HepG2 (cell line): Measurements from ENCODE around the gene NCAPD2. TPM values are rescaled to one million over a fixed set of nuclear protein-coding genes. Genes with fewer than 3 reads are reported as not detected.

ENCODE experiments used
- ATF7-NPFF ChIP-seq: sonication (generic); formaldehyde crosslinking; IDR thresholded peaks from 2 replicates; pipeline ENCODE4 v1.8.1; 2023; ENCODE audit warnings: mild to moderate bottlenecking, low read depth, missing genetic modification reagents, moderate library complexity
- CHCHD3 ChIP-seq: sonication (generic); formaldehyde crosslinking; IDR thresholded peaks from 2 replicates; pipeline ENCODE4 v1.8.0; 2022; ENCODE audit warnings: mild to moderate bottlenecking, missing genetic modification reagents, moderate library complexity
- ELK4 ChIP-seq: sonication (generic); formaldehyde crosslinking; IDR thresholded peaks from 2 replicates; pipeline ENCODE4 v1.9.0; 2021; ENCODE audit warnings: missing genetic modification reagents, borderline replicate concordance
- HMG20B ChIP-seq: conservative IDR thresholded peaks from 2 replicates; pipeline ENCODE4 v1.6.1; 2016; ENCODE audit warnings: missing genetic modification reagents, missing compliant biosample characterization
- MEIS1 ChIP-seq: sonication (generic); formaldehyde crosslinking; IDR thresholded peaks from 2 replicates; pipeline ENCODE4 v1.9.0; 2021; ENCODE audit warnings: mild to moderate bottlenecking, missing genetic modification reagents, moderate library complexity, borderline replicate concordance
- POLR2AphosphoS5 ChIP-seq: IDR thresholded peaks from 2 replicates; pipeline ENCODE4 v1.6.1; 2012; ENCODE audit warnings: low read depth, low read length
- RAD21 ChIP-seq: fragments of 450-650 bp; formaldehyde crosslinking; IDR thresholded peaks from 2 replicates; pipeline ENCODE4 v1.5.0; 2020; ENCODE audit warnings: mild to moderate bottlenecking
- RARG ChIP-seq: sonication (generic); formaldehyde crosslinking; IDR thresholded peaks from 2 replicates; pipeline ENCODE4 v1.4.0; 2020; ENCODE audit warnings: low read depth, mild to moderate bottlenecking, missing genetic modification reagents
- RCOR2 ChIP-seq: IDR thresholded peaks from 2 replicates; pipeline ENCODE4 v1.6.1; 2016; ENCODE audit warnings: missing biosample characterization, missing genetic modification reagents
- RERE ChIP-seq: IDR thresholded peaks from 2 replicates; pipeline ENCODE4 v1.6.1; 2016; ENCODE audit warnings: low read depth, missing genetic modification reagents, missing compliant biosample characterization
- RORA ChIP-seq: sonication (generic); formaldehyde crosslinking; IDR thresholded peaks from 2 replicates; pipeline ENCODE4 v1.5.0; 2020; ENCODE audit warnings: mild to moderate bottlenecking, missing genetic modification reagents, moderate library complexity
- TARDBP ChIP-seq: sonication (generic); formaldehyde crosslinking; IDR thresholded peaks from 2 replicates; pipeline ENCODE4 v1.8.0; 2022; ENCODE audit warnings: mild to moderate bottlenecking, missing genetic modification reagents
- TP53 ChIP-seq: sonication (generic); formaldehyde crosslinking; conservative IDR thresholded peaks from 2 replicates; pipeline ENCODE4 v1.4.0; 2020; ENCODE audit warnings: missing genetic modification reagents
- ZNF329 ChIP-seq: sonication (generic); formaldehyde crosslinking; IDR thresholded peaks from 2 replicates; pipeline ENCODE4 v1.9.0; 2021; ENCODE audit warnings: low read depth, mild to moderate bottlenecking, missing genetic modification reagents
- ZNF614 ChIP-seq: IDR thresholded peaks from 2 replicates; pipeline ENCODE4 v1.6.1; 2018; ENCODE audit warnings: missing biosample characterization, missing genetic modification reagents, inconsistent platforms, borderline replicate concordance
- ZNF660 ChIP-seq: sonication (generic); formaldehyde crosslinking; IDR thresholded peaks from 2 replicates; pipeline ENCODE4 v1.5.1; 2020; ENCODE audit warnings: mild to moderate bottlenecking, low read depth, missing genetic modification reagents, borderline replicate concordance
- ZNF766 ChIP-seq: sonication (generic); formaldehyde crosslinking; IDR thresholded peaks from 2 replicates; pipeline ENCODE4 v1.5.0; 2020; ENCODE audit warnings: missing genetic modification reagents, borderline replicate concordance
- ZNF770 ChIP-seq: sonication (generic); formaldehyde crosslinking; IDR thresholded peaks from 2 replicates; pipeline ENCODE4 v1.5.0; 2020; ENCODE audit warnings: mild to moderate bottlenecking, missing genetic modification reagents
- ZNF781 ChIP-seq: sonication (generic); formaldehyde crosslinking; IDR thresholded peaks from 2 replicates; pipeline ENCODE4 v1.5.1; 2020; ENCODE audit warnings: borderline replicate concordance, mild to moderate bottlenecking, missing genetic modification reagents; ENCODE audit errors: not compliant biosample characterization
- ZNF788 ChIP-seq: sonication (generic); formaldehyde crosslinking; IDR thresholded peaks from 2 replicates; pipeline ENCODE4 v1.5.0; 2020; ENCODE audit warnings: mild to moderate bottlenecking, missing genetic modification reagents, borderline replicate concordance
- polyA plus RNA-seq, 8 experiments: library from polyadenylated mRNA; depleted of rRNA in 3 of 8; stranded (reverse) in 7 of 8; unstranded in 1 of 8; fragments of >200 nt; fragmentation: Illumina TruSeq in 4 of 8; extraction: Trizol in 4 of 8; gene quantifications; 2 replicates each; pipeline versions ENCODE4 v1.2.1 to v1.2.3, GENCODE V29; 2011 to 2016; ENCODE audit warnings: low read depth in 4 of 8, missing spikeins in 1 of 8, mixed read lengths in 1 of 8; ENCODE audit not compliant: insufficient read depth in 1 of 8
- total RNA-seq, 5 experiments: library from RNA; depleted of rRNA; stranded (reverse); fragments of >200 nt; fragmentation: Illumina TruSeq; extraction: Trizol; gene quantifications; 2 replicates each; pipeline ENCODE4 v1.2.3, GENCODE V29; 2016; ENCODE audit warnings: low read depth in 1 of 5
- TF ChIP-seq, protein P1 (sequence below): sonication (generic); formaldehyde crosslinking; IDR thresholded peaks from 2 replicates; pipeline ENCODE4 v1.4.0; 2020; ENCODE audit warnings: mild to moderate bottlenecking, low read depth, missing genetic modification reagents

Gene NCAPD2
- total and polyA plus RNA-seq, 2 of the 13 experiments (the other 11 are each of a cell fraction or from before 2014, with no cell fraction given), result 51.1 to 65.6 TPM

DNA sequence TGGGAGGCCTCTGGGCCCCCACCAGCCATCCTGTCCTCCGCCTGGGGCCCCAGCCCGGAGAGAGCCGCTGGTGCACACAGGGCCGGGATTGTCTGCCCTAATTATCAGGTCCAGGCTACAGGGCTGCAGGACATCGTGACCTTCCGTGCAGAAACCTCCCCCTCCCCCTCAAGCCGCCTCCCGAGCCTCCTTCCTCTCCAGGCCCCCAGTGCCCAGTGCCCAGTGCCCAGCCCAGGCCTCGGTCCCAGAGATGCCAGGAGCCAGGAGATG, 39.7 kb downstream of the NCAPD2 start (continued):
- TF ChIP-seq RARG, result no peak; the same call in 1 of the 2 replicates
- TF ChIP-seq RAD21, result no peak
- no peak for TF ChIP-seq ELK4 (CRISPR knock-in tag)
- TF ChIP-seq MEIS1 (CRISPR knock-in tag), result no peak; the same call in 1 of the 2 replicates
- TF ChIP-seq ZNF788 (CRISPR knock-in tag), result no peak
- TF ChIP-seq, protein P1, sequence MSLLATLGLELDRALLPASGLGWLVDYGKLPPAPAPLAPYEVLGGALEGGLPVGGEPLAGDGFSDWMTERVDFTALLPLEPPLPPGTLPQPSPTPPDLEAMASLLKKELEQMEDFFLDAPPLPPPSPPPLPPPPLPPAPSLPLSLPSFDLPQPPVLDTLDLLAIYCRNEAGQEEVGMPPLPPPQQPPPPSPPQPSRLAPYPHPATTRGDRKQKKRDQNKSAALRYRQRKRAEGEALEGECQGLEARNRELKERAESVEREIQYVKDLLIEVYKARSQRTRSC (CRISPR knock-in tag), result no peak
- TF ChIP-seq CHCHD3 (CRISPR knock-in tag), result no peak
- peak; percentile 32; the same call in 1 of the 2 replicates for TF ChIP-seq ATF7-NPFF (CRISPR knock-in tag)
- no peak for TF ChIP-seq TP53 (CRISPR knock-in tag)
- TF ChIP-seq HMG20B, result no peak
- TF ChIP-seq RORA (CRISPR knock-in tag), result no peak
- TF ChIP-seq ZNF766, result no peak
- peak; percentile 41; the same call in 1 of the 2 replicates for TF ChIP-seq POLR2AphosphoS5
- no peak for TF ChIP-seq ZNF781 (CRISPR knock-in tag)
- TF ChIP-seq ZNF614 (CRISPR knock-in tag), result no peak
- no peak for TF ChIP-seq ZNF770 (CRISPR knock-in tag)
- TF ChIP-seq RERE (CRISPR knock-in tag), result no peak
- no peak for TF ChIP-seq ZNF329 (CRISPR knock-in tag)
- no peak for TF ChIP-seq TARDBP (CRISPR knock-in tag)
- no peak for TF ChIP-seq ZNF660 (CRISPR knock-in tag)
- no peak for TF ChIP-seq RCOR2 (CRISPR knock-in tag)
